Stimulated activated CD8-positive, alpha-beta memory T cell treated with anti-CD3 and anti-CD28 coated beads, Interleukin-4, amount 100 ng/mL, for 1 hour (primary cell): ENCODE results near the gene AUH.
"Not testable (repeated sequence)": the region's sequence is repeated elsewhere in the genome, so short reads cannot be mapped to it uniquely, and the experiment has no call there.

Experiments
- DNase-seq, 2 donors: peaks; one replicate each; pipeline ENCODE4 v3.0.0-alpha.2; 2020; ENCODE audit warnings: low read depth in 2 of 2, low spot score in 1 of 2

Gene AUH

GRCh38 chr9:91361291-91362050 is at the start of gene AUH:
TSS of gene AUH (minus strand) at chr9:91361918. CDS start at chr9:91361889, 29 bp downstream.
- peak; percentile 60 to 70 for DNase-seq

- no peak for DNase-seq
Measured at GRCh38 chr9:91411096-91411771, 49.5 kb upstream of the AUH start.

- no peak for DNase-seq
Measured at GRCh38 chr9:91410161-91410560, 48.4 kb upstream of the AUH start.

GRCh38 chr9:91408475-91408874 is 46.8 kb upstream of the AUH start:
- no peak for DNase-seq

GRCh38 chr9:91407580-91408318 is 46.0 kb upstream of the AUH start:
- no peak for DNase-seq

- no peak for DNase-seq
Measured at GRCh38 chr9:91405343-91406077, 43.8 kb upstream of the AUH start.

GRCh38 chr9:91403665-91404543 is 42.2 kb upstream of the AUH start:
- no peak for DNase-seq

- DNase-seq, result no peak
Measured at GRCh38 chr9:91398926-91399325, 37.2 kb upstream of the AUH start.

- no peak for DNase-seq
Measured at GRCh38 chr9:91395553-91396471, 34.1 kb upstream of the AUH start.

GRCh38 chr9:91395106-91395552 is 33.4 kb upstream of the AUH start:
- no peak for DNase-seq

- no peak for DNase-seq
Measured at GRCh38 chr9:91393826-91394225, 32.1 kb upstream of the AUH start.

- no peak for DNase-seq
Measured at GRCh38 chr9:91392435-91392834, 30.7 kb upstream of the AUH start.

- DNase-seq, result no peak
Measured at GRCh38 chr9:91391818-91392217, 30.1 kb upstream of the AUH start.

GRCh38 chr9:91391412-91391811 is 29.7 kb upstream of the AUH start:
- DNase-seq, result no peak

GRCh38 chr9:91389686-91390085 is 28.0 kb upstream of the AUH start:
- not testable (repeated sequence) for DNase-seq

GRCh38 chr9:91386765-91387164 is 25.0 kb upstream of the AUH start:
- no peak for DNase-seq

GRCh38 chr9:91384954-91385353 is 23.2 kb upstream of the AUH start:
- no peak for DNase-seq

GRCh38 chr9:91383577-91383976 is 21.9 kb upstream of the AUH start:
- no peak for DNase-seq

GRCh38 chr9:91382298-91382697 is 20.6 kb upstream of the AUH start:
- DNase-seq, result no peak
